GM21737 (cell line): ENCODE results near the gene SFMBT1.
"Not testable (repeated sequence)": the region's sequence is repeated elsewhere in the genome, so short reads cannot be mapped to it uniquely, and the experiment has no call there.

Experiments
- ATAC-seq: cut with Tn5 transposase; IDR thresholded peaks from one replicate; pipeline ENCODE4 v1.9.1; 2021; ENCODE audit warnings: mild to moderate bottlenecking, moderate library complexity; ENCODE audit not compliant: unreplicated experiment

Gene SFMBT1

GRCh38 chr3:53039376-53039752, 6.5 kb downstream of the SFMBT1 start:
- no peak for ATAC-seq

DNA sequence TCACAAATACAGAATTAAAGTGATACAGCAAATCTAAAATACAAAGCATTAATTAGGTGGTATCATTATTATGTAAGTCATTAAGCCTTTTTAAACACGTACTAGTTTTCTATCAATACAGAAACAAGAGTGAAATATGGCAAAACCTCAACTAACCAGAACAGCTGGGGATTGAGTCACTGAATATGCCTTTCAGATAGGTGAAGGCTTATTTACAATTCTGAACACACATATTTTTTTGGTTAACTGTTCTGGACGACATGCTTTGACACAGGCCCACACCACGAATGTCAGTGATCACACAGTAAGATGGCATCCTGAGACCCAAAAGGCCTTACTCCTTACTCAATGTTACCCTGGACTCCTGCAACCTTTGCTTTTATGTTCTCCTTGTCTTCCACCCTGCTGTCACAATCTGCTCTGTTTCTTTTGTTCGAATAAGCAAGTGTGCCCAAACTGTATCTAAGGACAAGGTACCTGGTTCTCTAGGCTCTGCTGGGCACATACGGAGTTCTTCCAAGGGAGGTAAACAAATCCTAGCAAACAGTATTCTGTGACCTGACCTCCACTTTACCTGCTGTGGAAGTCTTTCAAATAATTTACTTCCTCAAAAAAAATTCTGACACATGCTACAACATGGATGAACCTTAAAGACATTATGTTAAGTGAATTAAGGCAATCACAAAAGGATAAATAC, 7.0 kb downstream of the SFMBT1 start:
- ATAC-seq = no peak

DNA sequence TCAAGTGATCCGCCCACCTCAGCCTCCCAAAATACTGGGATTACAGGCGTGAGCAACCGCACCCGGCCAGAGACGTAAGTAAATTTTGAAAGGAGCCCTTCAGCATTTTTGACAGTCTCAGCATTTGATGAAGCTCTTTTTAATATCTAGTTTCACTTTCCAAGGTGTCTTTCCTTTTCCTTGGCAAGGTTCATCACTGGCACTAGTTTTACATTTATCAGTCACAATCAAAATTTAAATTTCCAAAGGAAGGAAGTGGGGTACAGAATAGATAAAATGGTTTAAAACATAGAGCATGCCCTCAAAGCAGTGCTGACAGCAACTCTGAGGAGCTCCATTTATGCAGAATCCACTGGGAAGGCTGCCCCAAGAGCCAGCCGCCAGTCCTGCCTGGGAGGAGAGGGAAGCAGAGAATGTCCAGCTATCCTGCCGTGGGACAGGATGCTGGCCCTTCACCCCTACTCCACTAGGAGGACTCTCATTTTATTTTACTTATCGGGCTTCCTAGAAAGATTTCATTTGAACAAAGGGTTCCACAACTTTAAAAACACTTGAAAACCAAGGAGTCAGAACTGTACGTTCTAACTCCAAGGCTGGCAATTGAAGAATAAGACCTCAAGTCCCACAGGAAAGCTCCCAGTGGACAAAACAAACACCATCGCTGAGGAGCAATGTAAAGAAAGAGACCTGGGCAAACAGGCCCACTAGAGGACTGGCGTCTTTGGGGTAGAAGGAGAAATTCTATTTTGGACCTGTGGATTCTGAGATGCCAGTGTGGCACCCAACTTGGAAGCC, 9.9 kb downstream of the SFMBT1 start:
- no peak for ATAC-seq

DNA sequence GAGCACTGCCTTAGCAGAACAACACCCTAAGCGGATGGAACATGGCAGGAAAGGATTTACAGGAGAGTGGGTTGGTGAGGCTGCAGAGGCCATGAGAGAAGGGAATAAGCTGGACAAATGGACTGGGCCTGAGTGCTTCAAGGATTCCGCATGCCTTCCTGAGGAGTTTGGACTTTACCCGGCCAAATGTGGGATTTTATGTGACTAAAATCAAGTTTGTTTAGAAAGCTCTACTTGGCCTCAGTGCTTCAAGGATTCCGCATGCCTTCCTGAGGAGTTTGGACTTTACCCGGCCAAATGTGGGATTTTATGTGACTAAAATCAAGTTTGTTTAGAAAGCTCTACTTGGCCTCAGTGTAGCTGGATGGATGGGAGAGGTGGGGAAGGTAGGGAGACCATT, 10.9 kb downstream of the SFMBT1 start:
- not testable (repeated sequence) for ATAC-seq

- not testable (repeated sequence) for ATAC-seq
Observed at GRCh38 chr3:53034411-53034810, 11.5 kb downstream of the SFMBT1 start.

DNA sequence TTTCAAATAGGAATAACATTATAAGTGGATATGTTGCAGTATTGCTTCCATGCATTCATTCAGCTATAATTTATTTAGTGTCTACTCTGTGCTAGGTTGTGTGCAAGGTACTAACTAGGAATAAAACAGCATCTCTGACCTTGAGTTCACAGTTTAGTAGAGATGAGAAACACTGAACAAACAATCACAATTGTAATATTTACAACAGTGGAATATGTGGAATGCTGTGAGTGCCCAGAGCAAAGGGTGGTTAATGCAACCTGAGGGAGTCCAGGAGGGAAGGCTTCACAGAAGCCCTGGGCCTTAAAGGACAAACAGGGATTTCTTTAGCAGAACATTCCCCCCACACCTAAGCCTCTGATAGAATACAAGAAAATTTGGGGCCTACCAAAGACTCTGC, 13.3 kb downstream of the SFMBT1 start:
- no peak for ATAC-seq

- ATAC-seq = no peak
Observed at GRCh38 chr3:53030619-53031449, 15.0 kb downstream of the SFMBT1 start.

DNA sequence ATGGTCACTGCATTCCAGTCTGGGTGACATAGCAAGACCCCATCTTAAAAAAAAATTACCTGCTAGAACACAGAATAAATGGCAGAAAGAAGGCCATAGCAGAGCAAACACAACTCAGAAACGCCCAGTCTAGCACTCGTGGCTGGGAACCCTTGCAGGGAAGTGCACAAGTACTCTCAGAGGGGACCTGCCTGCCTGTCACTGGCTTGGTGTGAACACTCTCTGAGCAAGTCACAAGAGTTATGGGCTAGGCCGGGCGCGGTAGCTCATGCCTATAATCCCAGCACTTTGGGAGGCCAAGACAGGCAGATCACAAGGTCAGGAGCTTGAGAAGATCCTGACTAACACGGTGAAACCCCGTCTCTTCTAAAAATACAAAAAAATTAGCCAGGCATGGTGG, 17.2 kb downstream of the SFMBT1 start:
- ATAC-seq = no peak

DNA sequence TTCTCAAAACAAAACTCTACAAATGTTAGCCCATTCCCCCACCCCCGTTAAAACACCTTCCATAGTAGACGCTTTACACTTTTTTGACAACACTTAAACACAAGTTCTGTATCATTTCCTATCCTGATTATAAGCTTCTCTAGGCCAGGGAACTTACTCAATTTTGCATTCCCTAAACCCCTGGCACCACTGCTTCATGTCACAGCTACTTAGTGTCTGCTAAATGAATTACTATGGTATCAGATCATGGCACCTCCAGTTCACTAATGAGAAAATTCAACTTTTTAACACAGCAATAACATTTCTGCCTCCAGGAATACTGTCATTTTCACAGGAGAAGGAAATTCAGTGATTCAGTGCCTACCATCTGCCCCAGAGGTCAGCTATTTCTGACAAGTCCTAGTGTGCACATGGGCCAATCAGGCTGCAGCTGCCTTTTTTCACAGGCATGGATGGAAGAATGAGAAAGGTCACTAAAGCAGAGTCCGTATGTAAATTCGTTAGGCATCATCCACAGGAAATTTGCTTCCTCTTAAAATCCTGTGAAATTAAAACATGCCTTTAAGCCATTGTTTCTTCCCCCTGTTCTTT, 18.5 kb downstream of the SFMBT1 start:
- ATAC-seq = no peak

DNA sequence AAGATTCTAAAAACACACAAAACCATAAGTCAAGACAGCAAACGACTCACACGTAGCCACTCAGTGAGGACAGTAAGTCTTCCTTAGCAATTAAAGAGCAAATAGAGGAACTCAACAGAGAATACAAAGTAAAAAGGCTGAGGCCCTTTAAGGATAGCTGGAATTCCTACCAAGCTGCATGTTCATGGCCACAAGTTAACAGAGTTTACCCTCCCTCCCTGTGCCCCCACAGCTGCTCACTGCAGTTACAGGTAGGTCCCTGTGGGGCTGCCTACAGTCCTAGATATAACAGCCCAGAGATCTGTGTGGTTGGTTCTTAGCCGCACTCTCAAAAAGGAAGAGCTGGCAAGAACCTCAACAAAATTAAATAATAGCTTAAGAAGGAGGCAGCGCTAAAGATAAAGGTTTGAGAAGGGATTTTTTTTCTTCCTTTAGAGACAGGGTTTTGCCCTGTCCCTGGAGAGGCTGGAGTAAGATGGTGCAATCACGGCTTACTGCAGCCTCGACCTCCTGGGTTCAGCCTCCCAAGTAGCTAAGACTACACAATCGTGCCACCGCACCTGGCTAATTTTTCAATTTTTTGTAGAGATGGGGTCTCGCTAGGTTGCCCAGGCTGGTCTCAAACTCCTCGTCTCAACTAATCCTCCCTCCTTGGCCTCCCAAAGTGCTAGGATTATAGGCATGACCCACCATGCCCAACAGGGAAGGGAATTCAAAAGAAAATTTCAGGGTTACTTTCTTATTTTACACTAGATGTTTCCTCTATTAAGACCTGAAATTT, 19.3 kb downstream of the SFMBT1 start:
- ATAC-seq = no peak

GRCh38 chr3:53024315-53024714, 21.6 kb downstream of the SFMBT1 start:
- ATAC-seq = no peak

- no peak for ATAC-seq
Observed at GRCh38 chr3:53023072-53023823, 22.6 kb downstream of the SFMBT1 start.

DNA sequence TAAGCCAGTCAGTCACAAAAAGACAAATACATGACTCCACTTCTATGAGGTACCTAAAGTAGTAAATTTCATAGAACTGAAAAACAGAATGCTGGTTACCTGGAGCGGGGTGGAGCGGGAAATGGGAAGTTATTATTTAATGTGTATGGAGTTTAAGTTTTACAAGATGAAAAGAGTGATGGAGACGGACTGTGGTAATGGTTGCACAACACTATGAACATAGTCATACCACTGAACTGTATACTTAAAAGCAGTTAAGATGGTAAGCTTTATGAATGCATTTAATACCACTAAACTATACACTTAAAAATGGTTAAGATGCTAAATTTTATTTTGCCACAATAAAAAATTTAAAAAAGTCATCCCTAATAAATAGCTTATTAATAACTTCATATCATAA, 23.2 kb downstream of the SFMBT1 start:
- no peak for ATAC-seq

- ATAC-seq = no peak
Observed at GRCh38 chr3:53016236-53016635, 29.6 kb downstream of the SFMBT1 start.

DNA sequence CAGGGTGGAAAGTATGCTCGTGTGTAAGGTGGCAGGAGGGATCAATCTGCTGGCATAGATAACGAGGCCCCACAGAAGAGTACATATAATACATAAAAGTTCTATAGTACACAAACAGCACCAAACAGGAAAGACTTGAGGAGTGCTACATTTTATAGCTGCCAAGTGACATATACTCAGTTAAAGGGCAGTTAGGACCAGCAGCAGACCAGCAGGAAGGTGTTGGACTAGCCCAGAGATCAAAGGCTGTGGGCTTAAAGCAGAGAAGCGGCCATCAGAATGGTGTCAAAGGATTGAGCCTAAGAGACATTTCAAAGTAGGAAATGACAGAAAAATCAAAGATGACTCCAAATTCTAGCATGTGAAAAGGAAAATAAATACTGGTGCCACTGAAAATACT, 34.5 kb downstream of the SFMBT1 start:
- ATAC-seq = no peak

DNA sequence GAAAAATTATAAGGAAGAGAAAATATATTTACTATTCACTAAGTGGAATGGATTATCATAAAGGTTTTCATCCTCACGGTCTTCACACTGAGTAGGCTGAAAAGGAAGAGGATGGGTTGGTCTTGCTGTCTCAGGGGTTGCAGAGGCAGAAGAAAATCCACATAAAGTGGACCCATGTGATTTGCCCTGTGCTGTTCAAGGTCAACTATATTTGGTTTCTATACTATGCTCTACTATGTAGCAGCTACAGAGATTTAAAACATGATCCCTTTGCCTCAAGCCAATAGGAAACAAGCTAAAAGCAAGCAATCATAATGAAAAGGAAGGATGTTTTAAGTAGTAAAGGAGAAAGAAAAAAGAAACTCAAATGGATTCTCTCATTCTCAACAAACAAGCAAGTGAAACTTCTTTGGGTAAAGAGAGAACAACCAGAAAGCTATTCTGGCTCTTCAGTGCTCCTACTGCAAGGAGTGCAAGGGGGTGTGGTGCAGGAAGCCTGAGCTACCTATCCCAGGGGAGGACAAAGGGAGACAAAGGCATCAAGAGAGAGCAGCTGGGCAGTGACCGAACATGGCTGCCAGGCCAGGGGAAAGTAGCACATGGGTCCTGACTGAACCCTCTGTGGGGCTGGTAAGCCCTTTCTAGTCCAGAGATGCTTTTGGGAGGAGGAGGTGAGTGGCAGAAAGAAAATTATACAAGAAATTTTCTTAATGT, 35.9 kb downstream of the SFMBT1 start:
- ATAC-seq = no peak

- no peak for ATAC-seq
Observed at GRCh38 chr3:53008932-53009331, 36.9 kb downstream of the SFMBT1 start.

- ATAC-seq = no peak
Observed at GRCh38 chr3:53005854-53006513, 39.9 kb downstream of the SFMBT1 start.

DNA sequence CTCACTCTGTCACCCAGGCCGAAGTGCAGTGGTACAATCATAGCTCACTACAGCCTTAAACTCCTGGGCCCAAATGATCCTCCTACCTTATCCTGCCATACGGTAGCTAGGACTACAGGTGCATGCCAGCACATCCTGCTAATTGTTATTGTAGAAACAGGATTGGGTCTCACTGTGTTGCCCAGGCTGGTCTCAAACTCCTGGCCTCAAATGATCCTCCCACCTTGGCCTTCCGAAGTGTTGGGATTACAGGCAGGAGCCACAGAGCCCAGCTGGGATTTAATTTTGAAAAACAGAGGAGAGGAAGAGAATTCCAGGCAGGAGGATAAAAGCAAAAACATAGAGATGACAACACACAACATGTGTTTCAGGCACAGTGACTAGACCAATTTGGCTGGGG, 40.5 kb downstream of the SFMBT1 start:
- no peak for ATAC-seq
